Psoas muscle (tissue), 8 donors: ENCODE results near the gene EBF3. TPM values are rescaled to one million over a fixed set of nuclear protein-coding genes. Genes with fewer than 3 reads are reported as not detected.

Experiments used
- ATAC-seq, 4 donors: fragments of 200-7000 bp; cut with Tn5 transposase; one replicate each; pipeline ENCODE4 v1.9.1; 2020; ENCODE audit warnings: moderate library complexity in 3 of 4, mild to moderate bottlenecking in 2 of 4
- DNase-seq, 2 donors: peaks; one replicate each; pipeline ENCODE4 v3.0.0-alpha.2; 2020
- H3K27ac ChIP-seq: fragments of 200-600 bp; one replicate; pipeline ENCODE4 v1.8.0; 2022
- H3K27me3 ChIP-seq, 3 donors: fragments of 200-600 bp in 1 of 3; one replicate each; pipeline versions ENCODE4 v1.6.1 to v1.8.0; 2013 to 2022; ENCODE audit warnings: low read length in 2 of 3, mild to moderate bottlenecking in 2 of 3, moderate library complexity in 1 of 3; ENCODE audit not compliant: insufficient read depth in 3 of 3
- H3K36me3 ChIP-seq, 2 donors: fragments of 200-600 bp in 1 of 2; one replicate each; pipeline versions ENCODE4 v1.6.1 to v1.8.0; 2013 to 2022; ENCODE audit warnings: low read depth in 1 of 2, mild to moderate bottlenecking in 1 of 2, moderate library complexity in 1 of 2; ENCODE audit not compliant: insufficient read depth in 1 of 2
- H3K4me1 ChIP-seq: fragments of 200-600 bp; one replicate; pipeline ENCODE4 v1.8.0; 2022
- H3K4me3 ChIP-seq: fragments of 200-600 bp; one replicate; pipeline ENCODE4 v1.8.0; 2022; ENCODE audit warnings: mild to moderate bottlenecking
- H3K9me3 ChIP-seq: fragments of 200-600 bp; one replicate; pipeline ENCODE4 v1.8.0; 2022
- WGBS, 3 donors: extraction: QIAGEN DNeasy Blood & Tissue Kit; methylation state at CpG; one replicate each; pipeline versions ENCODE4 v1.1.6 to v1.1.7; 2013; 5-methylcytosine and 5-hydroxymethylcytosine counted together
- intact Hi-C, 2 donors: fragments of 100-400 bp; cut with DNase I; formaldehyde crosslinking; loops; one replicate each; pipeline versions ENCODE4 v1.11.0 to v1.14.2; 2022
- polyA plus RNA-seq, 3 donors: library from polyadenylated mRNA; stranded (reverse); fragments of 200-250 nt; gene quantifications; one replicate each; pipeline ENCODE4 v1.2.3, GENCODE V29; 2013
- total RNA-seq, 4 donors: library from RNA; stranded (reverse); fragmentation: NEBNext Ultra II Directional in 2 of 4; extraction: Animal tissue kit (Norgen Biotek cat#: 25700) in 2 of 4; gene quantifications; one replicate each; pipeline versions ENCODE4 v1.2.1 to v1.2.4, GENCODE V29; 2021 to 2023
- TF ChIP-seq, protein P1 (sequence below): fragments of 200-600 bp; IDR thresholded peaks from one replicate; pipeline ENCODE4 v1.8.0; 2022; ENCODE audit warnings: antibody characterized with exemption
- donor health status: healthy with polysubstance abuse.
- donor health status: DM: no; HTN: no; CAD: no; lungs with moderate emphysema.
- donor health status: Bipolar disorder and iron deficiency.
- donor health status: healthy.
- donor health status: DM: yes; HTN: yes; CAD: no.
- donor health status: DM: no; HTN: no; CAD: no.
- donor health status: DM: no; HTN: no; CAD: no.
- donor health status: DM: yes; HTN: yes; CAD: no.

Gene EBF3
- total and polyA plus RNA-seq, 7 donors: 3.2 to 10.1 (median 5.2) TPM

DNA sequence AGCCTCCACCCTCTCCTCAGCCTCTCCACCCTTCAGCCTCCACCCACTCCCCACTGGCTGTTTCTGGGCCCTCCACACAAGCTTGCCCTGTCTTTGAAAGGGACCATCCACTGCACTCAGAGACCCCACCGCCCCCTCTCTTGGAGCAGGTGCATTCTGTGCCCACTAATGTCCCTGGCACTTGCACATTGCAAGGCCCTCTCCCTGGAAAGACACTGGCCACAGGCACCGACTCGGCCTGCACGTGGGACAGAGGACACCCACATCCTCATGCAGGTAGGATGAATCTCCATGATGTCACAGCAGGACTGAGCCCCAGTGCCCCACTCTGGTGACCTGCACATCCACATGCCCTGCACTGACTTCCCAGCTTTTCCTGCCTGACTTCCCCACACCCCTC lies 36.8 kb upstream of the EBF3 start:
- TF ChIP-seq, protein P1, sequence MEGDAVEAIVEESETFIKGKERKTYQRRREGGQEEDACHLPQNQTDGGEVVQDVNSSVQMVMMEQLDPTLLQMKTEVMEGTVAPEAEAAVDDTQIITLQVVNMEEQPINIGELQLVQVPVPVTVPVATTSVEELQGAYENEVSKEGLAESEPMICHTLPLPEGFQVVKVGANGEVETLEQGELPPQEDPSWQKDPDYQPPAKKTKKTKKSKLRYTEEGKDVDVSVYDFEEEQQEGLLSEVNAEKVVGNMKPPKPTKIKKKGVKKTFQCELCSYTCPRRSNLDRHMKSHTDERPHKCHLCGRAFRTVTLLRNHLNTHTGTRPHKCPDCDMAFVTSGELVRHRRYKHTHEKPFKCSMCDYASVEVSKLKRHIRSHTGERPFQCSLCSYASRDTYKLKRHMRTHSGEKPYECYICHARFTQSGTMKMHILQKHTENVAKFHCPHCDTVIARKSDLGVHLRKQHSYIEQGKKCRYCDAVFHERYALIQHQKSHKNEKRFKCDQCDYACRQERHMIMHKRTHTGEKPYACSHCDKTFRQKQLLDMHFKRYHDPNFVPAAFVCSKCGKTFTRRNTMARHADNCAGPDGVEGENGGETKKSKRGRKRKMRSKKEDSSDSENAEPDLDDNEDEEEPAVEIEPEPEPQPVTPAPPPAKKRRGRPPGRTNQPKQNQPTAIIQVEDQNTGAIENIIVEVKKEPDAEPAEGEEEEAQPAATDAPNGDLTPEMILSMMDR: no peak
- DNase-seq (no peak), ATAC-seq (no peak)
- no peak overlapping the region for H3K27ac ChIP-seq
- WGBS, 3 donors: 86 to 92% (median 87%) methylated on average over 4 of the region's 4 CpGs
- intact Hi-C loops: no loop called here
- H3K36me3 ChIP-seq: no peaks in the 10 kb centered on the region
- no peaks in the 10 kb centered on the region for H3K4me1 ChIP-seq
- H3K4me3 ChIP-seq: no peak overlapping the region
- H3K27me3 ChIP-seq: peaks cover 0 to 2% (median 0%) of the 10 kb centered on the region in 3 donors
- peaks cover 4% of the 10 kb centered on the region for H3K9me3 ChIP-seq

DNA sequence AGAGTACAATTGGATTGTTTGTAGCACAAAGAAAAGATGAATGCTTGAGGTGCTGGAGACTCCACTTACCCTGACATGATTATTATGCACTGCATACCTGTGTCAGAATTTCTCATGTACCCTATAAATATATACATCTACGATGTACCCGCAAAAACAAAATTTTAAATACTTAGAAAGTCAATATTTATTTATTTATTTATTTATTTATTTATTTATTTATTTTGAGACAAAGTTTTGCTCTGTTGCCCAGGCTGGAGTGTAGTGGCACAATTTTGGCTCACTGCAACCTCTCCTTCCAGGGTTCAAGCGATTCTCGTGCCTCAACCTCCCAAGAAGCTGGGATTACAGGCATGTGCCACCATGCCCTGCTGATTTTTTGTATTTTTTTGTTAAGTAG lies 35.1 kb upstream of the EBF3 start:
- Histone ChIP-seq H3K27me3 (peaks cover 0 to 2% (median 0%) of the 10 kb centered on the region in 3 donors), H3K27ac (no peak overlapping the region), H3K9me3 (peaks cover 4% of the 10 kb centered on the region), H3K4me3 (no peak overlapping the region), H3K36me3 (no peaks in the 10 kb centered on the region), H3K4me1 (no peaks in the 10 kb centered on the region)
- ATAC-seq: no peak
- no peak for DNase-seq
- intact Hi-C loops: no loop called here
- WGBS, 3 donors: 93 to 98% (median 98%) methylated on average over 4 of the region's 4 CpGs
- TF ChIP-seq, protein P1: no peak

DNA sequence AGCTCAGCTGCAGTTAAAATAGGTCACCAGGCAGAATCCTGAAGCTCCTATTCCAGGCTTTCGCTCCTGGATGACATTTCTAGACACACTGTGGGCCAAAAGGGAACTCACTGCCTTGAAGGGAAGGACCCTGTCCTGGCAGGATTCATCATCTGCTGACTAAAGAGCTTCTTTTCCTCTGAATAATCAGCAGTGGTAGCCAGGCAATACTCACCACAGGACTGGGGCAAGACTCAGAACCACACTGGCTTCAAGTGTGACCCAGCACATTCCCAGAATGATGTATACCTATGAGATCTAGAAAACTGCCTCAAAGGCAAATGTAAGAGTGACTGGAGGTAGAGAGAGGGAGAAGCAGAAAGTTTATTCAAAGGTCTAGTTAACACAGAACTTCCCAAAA lies 29.5 kb upstream of the EBF3 start:
- WGBS, 3 donors: 41 to 67% (median 67%) methylated on average over 1 of the region's 1 CpG
- no peak for DNase-seq
- peak overlapping the region; percentile 43 for H3K27ac ChIP-seq
- H3K4me3 ChIP-seq: no peak overlapping the region
- TF ChIP-seq, protein P1: no peak
- intact Hi-C loops: no loop called here
- peak; percentile 89 to 97 (median 92) for ATAC-seq
- no peaks in the 10 kb centered on the region for H3K4me1 ChIP-seq
- no peaks in the 10 kb centered on the region for H3K27me3 ChIP-seq
- peaks cover 10% of the 10 kb centered on the region for H3K9me3 ChIP-seq
- no peaks in the 10 kb centered on the region for H3K36me3 ChIP-seq

DNA sequence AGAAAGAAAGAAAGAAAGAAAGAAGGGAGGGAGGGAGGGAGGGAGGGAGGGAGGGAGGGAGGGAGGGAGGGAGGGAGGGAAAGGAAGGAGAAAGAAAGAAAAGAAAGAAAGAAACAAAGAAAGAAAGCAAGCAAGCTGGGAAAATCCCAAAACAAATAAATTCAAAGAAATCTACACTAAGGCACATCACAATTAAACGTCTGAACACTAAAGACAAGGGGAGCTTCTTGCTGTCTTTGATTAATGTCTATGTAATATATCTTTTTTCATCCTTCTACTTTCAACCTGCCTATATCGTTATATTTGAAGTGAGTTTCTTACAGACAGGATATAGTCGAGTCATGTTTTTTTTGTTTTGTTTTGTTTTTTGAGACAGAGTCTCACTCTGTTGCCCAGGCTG lies 28.3 kb upstream of the EBF3 start:
- TF ChIP-seq, protein P1: no peak
- Histone ChIP-seq H3K9me3 (peaks cover 7% of the 10 kb centered on the region), H3K27ac (no peak overlapping the region), H3K27me3 (no peaks in the 10 kb centered on the region), H3K4me1 (no peaks in the 10 kb centered on the region), H3K4me3 (no peak overlapping the region), H3K36me3 (no peaks in the 10 kb centered on the region)
- 85 to 91% (median 88%) methylated on average over 3 of the region's 3 CpGs for WGBS, 3 donors
- DNase-seq (no peak), ATAC-seq (no peak)
- intact Hi-C loops: no loop called here

GRCh38 chr10:129982825-129983224 lies 18.8 kb upstream of the EBF3 start:
- TF ChIP-seq, protein P1: no peak
- H3K4me3 ChIP-seq: no peak overlapping the region
- H3K27me3 ChIP-seq: peaks cover 0 to 4% (median 0%) of the 10 kb centered on the region in 3 donors
- peaks cover 15% of the 10 kb centered on the region for H3K9me3 ChIP-seq
- H3K27ac ChIP-seq: no peak overlapping the region
- intact Hi-C loops: no loop called here
- H3K4me1 ChIP-seq: no peaks in the 10 kb centered on the region
- ATAC-seq (no peak), DNase-seq (no peak)
- no peaks in the 10 kb centered on the region for H3K36me3 ChIP-seq
